Mesenchymal stem cell (in vitro differentiated cells and primary cell): Measurements from ENCODE around the gene SRGAP2B.
"Not testable (repeated sequence)": the region's sequence is repeated elsewhere in the genome, so short reads cannot be mapped to it uniquely, and the experiment has no call there.

Source experiments
- DNase-seq: peaks from one replicate; pipeline ENCODE4 v3.0.0-alpha.2; 2013
- H2AFZ ChIP-seq: one replicate; pipeline ENCODE4 v1.6.1; 2013; ENCODE audit warnings: low read depth, mild to moderate bottlenecking, control low read depth, inconsistent platforms, low read length, moderate library complexity
- H2AK5ac ChIP-seq: 2 replicates; pipeline ENCODE4 v1.6.1; 2013; ENCODE audit warnings: low read length, moderate library complexity, mild to moderate bottlenecking, inconsistent platforms; ENCODE audit not compliant: severe bottlenecking
- H2BK120ac ChIP-seq: one replicate; pipeline ENCODE4 v1.6.1; 2013; ENCODE audit warnings: low read depth, mild to moderate bottlenecking, inconsistent platforms, low read length, moderate library complexity
- H2BK12ac ChIP-seq, 2 experiments: one replicate each; pipeline ENCODE4 v1.6.1; 2013; ENCODE audit warnings: inconsistent platforms in 2 of 2, low read length in 2 of 2, mild to moderate bottlenecking in 2 of 2, moderate library complexity in 2 of 2, control low read depth in 1 of 2
- H2BK15ac ChIP-seq: one replicate; pipeline ENCODE4 v1.6.1; 2013; ENCODE audit warnings: mild to moderate bottlenecking, low read depth, inconsistent platforms; ENCODE audit not compliant: poor library complexity, severe bottlenecking
- H2BK5ac ChIP-seq: 2 replicates; pipeline ENCODE4 v1.6.1; 2013; ENCODE audit warnings: low read depth, mild to moderate bottlenecking, low read length, control low read depth, inconsistent platforms; ENCODE audit not compliant: poor library complexity, severe bottlenecking
- H3K14ac ChIP-seq, 2 experiments: one replicate each; pipeline ENCODE4 v1.6.1; 2013; ENCODE audit warnings: inconsistent platforms in 2 of 2, low read length in 2 of 2, control low read depth in 1 of 2, mild to moderate bottlenecking in 1 of 2, moderate library complexity in 1 of 2
- H3K18ac ChIP-seq, 2 experiments: one replicate each; pipeline ENCODE4 v1.6.1; 2013; ENCODE audit warnings: inconsistent platforms in 2 of 2, low read length in 2 of 2, control low read depth in 1 of 2, low read depth in 1 of 2, mild to moderate bottlenecking in 1 of 2
- H3K23ac ChIP-seq, 2 experiments: one replicate each; pipeline ENCODE4 v1.6.1; 2013; ENCODE audit warnings: inconsistent platforms in 2 of 2, low read length in 2 of 2, mild to moderate bottlenecking in 2 of 2, moderate library complexity in 2 of 2, control low read depth in 1 of 2
- H3K27ac ChIP-seq: 2 replicates; pipeline ENCODE4 v1.5.1; 2013; ENCODE audit warnings: mild to moderate bottlenecking, moderate library complexity, low read length, control low read depth, inconsistent platforms; ENCODE audit not compliant: poor library complexity, severe bottlenecking
- H3K27me3 ChIP-seq, 2 experiments: 2 replicates each; pipeline versions ENCODE4 v1.6.1 to v1.7.0; 2013; ENCODE audit warnings: low read length in 2 of 2, mild to moderate bottlenecking in 2 of 2, moderate library complexity in 2 of 2, control low read depth in 1 of 2, inconsistent platforms in 1 of 2; ENCODE audit not compliant: control insufficient read depth in 1 of 2, insufficient read depth in 1 of 2
- H3K36me3 ChIP-seq, 2 experiments: 2 replicates each; pipeline versions ENCODE4 v1.6.1 to v1.7.0; 2013; ENCODE audit warnings: low read length in 2 of 2, control low read depth in 1 of 2, inconsistent platforms in 1 of 2, low read depth in 1 of 2, mild to moderate bottlenecking in 1 of 2; ENCODE audit not compliant: insufficient read depth in 2 of 2, control insufficient read depth in 1 of 2
- H3K4ac ChIP-seq, 2 experiments: one replicate each; pipeline ENCODE4 v1.6.1; 2013; ENCODE audit warnings: inconsistent platforms in 2 of 2, low read length in 2 of 2, mild to moderate bottlenecking in 2 of 2, moderate library complexity in 2 of 2, control low read depth in 1 of 2, low read depth in 1 of 2
- H3K4me1 ChIP-seq: 2 replicates; pipeline ENCODE4 v1.6.1; 2013; ENCODE audit warnings: low read depth, low read length, control low read depth; ENCODE audit not compliant: control insufficient read depth, insufficient read depth
- H3K4me2 ChIP-seq: 2 replicates; pipeline ENCODE4 v1.6.1; 2013; ENCODE audit warnings: low read length, mild to moderate bottlenecking, inconsistent platforms; ENCODE audit not compliant: poor library complexity, severe bottlenecking
- H3K4me3 ChIP-seq, 2 experiments: 2 replicates each; pipeline versions ENCODE4 v1.5.1 to v1.7.0; 2013; ENCODE audit warnings: low read length in 2 of 2, mild to moderate bottlenecking in 2 of 2, control low read depth in 1 of 2, low read depth in 1 of 2; ENCODE audit not compliant: insufficient read depth in 1 of 2
- H3K79me1 ChIP-seq: replicated peaks from 2 replicates; pipeline ENCODE4 v1.6.1; 2013; ENCODE audit warnings: mild to moderate bottlenecking, control low read depth, low read length, inconsistent platforms; ENCODE audit not compliant: poor library complexity, severe bottlenecking
- H3K9ac ChIP-seq: 2 replicates; pipeline ENCODE4 v1.7.0; 2013; ENCODE audit warnings: mild to moderate bottlenecking, low read length, moderate library complexity
- H3K9me3 ChIP-seq: 2 replicates; pipeline ENCODE4 v1.7.0; 2013; ENCODE audit warnings: mild to moderate bottlenecking, low read length; ENCODE audit not compliant: control insufficient read depth
- H4K8ac ChIP-seq: one replicate; pipeline ENCODE4 v1.6.1; 2013; ENCODE audit warnings: inconsistent platforms, mild to moderate bottlenecking, low read length, moderate library complexity
- H4K91ac ChIP-seq: one replicate; pipeline ENCODE4 v1.6.1; 2013; ENCODE audit warnings: mild to moderate bottlenecking, low read length, inconsistent platforms
- WGBS: methylation state at CpG from one replicate; pipeline ENCODE4 v1.1.7; 2013; ENCODE audit warnings: mixed read lengths; 5-methylcytosine and 5-hydroxymethylcytosine counted together

Gene SRGAP2B

DNA sequence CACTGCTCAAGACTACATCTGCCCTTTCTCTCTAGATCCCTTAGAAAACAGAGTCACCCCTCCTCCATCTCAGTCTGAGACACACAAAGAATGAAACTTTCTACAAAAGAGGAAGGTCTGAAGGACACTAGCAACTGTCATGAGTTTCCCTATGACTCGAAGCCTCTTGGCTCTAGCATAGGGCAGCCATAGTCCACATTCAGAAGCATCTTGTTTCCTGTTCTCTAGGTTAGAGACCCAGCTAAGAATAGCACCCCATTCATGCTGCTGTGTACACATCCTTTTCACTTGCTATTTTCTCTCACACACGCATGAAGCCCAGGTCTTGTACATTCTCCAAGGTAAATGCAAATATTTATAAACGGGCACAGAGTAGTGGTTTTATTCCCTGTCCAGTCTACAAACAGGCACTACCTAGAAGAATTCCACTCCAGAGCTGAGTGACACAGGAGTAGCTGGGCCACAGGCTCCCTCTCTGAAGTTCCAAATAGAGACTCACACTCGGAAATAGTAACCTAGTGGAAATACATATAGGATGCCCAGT is 39.8 kb downstream of the SRGAP2B start:
- not testable (repeated sequence) for H2BK15ac ChIP-seq, H2BK12ac ChIP-seq, H2BK5ac ChIP-seq, H3K4me2 ChIP-seq, H3K27ac ChIP-seq, H3K18ac ChIP-seq, H3K79me1 ChIP-seq, H2AK5ac ChIP-seq, H2AFZ ChIP-seq, H3K9ac ChIP-seq, H2BK120ac ChIP-seq, H3K4me3 ChIP-seq, H3K14ac ChIP-seq, H3K23ac ChIP-seq, H3K36me3 ChIP-seq, H4K8ac ChIP-seq, H3K27me3 ChIP-seq, H3K4me1 ChIP-seq, H3K9me3 ChIP-seq, H3K4ac ChIP-seq, H4K91ac ChIP-seq, DNase-seq
- no CpG with 5 or more reads among the region's 4 CpGs for WGBS

DNA sequence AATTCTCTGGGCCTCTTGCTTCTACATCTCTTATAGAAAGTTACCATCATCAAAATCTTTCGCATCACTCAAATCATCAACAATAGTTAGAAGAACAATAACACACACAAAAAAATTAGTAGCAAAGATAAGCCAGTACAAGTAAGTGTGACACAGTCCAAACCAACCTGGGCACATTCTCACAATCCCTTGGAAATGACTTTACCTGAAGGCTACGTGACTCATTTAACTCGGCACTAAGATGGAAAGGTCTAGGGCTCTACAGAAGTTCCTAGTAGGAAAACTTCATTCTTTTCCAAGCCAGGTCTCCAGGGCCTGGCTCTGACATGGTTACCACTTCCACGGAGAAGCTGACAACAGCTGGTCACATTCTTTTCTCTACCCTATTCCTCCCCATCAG is 41.7 kb downstream of the SRGAP2B start:
- not testable (repeated sequence) for H3K23ac ChIP-seq, H2BK120ac ChIP-seq, H3K27me3 ChIP-seq, H3K4ac ChIP-seq, H3K27ac ChIP-seq, H3K14ac ChIP-seq, H2BK5ac ChIP-seq, H3K18ac ChIP-seq, H2AFZ ChIP-seq, H4K8ac ChIP-seq, H2AK5ac ChIP-seq, H3K4me1 ChIP-seq, H3K9ac ChIP-seq, H3K9me3 ChIP-seq, H3K79me1 ChIP-seq, H3K4me3 ChIP-seq, H4K91ac ChIP-seq, DNase-seq, H3K36me3 ChIP-seq, H2BK12ac ChIP-seq, H3K4me2 ChIP-seq, H2BK15ac ChIP-seq
- WGBS, result no CpG with 5 or more reads among the region's 4 CpGs

DNA sequence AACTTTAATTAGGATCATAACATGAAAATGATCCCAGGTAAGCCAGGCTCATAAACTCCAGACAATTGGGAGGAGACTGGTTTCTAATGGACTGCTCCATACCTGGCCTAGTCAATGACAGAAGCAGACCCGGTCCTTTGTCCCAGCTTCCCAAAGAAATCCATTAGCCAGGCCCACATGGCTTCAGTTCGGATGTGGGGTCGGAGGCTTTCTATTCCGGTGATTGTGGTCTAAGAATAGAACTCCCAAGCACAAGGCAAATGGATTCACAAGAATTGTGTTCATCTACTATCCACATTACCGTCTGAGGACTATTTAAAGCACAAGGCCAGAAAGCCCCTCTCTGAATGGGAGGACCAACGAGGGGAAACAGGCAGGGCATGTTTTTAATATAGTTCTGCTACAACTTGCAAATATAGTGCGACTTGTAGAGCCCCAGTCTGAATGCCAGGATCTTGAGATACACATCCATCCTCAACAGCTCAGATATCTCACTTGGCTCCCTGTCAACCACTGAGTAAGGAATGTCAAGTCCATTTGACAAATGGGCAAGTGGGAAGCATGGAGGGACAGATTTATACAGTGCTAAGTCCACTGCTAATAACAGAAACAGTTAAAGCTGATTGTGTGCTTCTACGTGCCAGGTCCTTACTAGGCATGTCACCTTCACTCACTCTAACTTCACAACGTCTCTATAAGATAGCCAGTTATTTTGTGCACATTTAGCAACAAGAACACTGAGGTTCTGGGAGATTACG is 42.9 kb downstream of the SRGAP2B start:
- not testable (repeated sequence) for H2BK15ac ChIP-seq, DNase-seq, H3K4me2 ChIP-seq, H3K9ac ChIP-seq, H3K4ac ChIP-seq, H2BK5ac ChIP-seq, H3K4me1 ChIP-seq, H3K79me1 ChIP-seq, H2BK12ac ChIP-seq, H4K8ac ChIP-seq, H2AFZ ChIP-seq, H3K36me3 ChIP-seq, H4K91ac ChIP-seq, H2AK5ac ChIP-seq, H3K27me3 ChIP-seq, H3K14ac ChIP-seq, H3K23ac ChIP-seq, H3K27ac ChIP-seq, H3K9me3 ChIP-seq, H3K18ac ChIP-seq, H3K4me3 ChIP-seq, H2BK120ac ChIP-seq
- no CpG with 5 or more reads among the region's 10 CpGs for WGBS

GRCh38 chr1:145048181-145048856 is 46.8 kb downstream of the SRGAP2B start:
- not testable (repeated sequence) for H3K23ac ChIP-seq, H3K14ac ChIP-seq, H3K18ac ChIP-seq, H3K27me3 ChIP-seq, H2BK5ac ChIP-seq, DNase-seq, H2BK15ac ChIP-seq, H2AK5ac ChIP-seq, H3K36me3 ChIP-seq, H2BK120ac ChIP-seq, H2BK12ac ChIP-seq, H3K4me2 ChIP-seq, H3K4me3 ChIP-seq, H4K8ac ChIP-seq, H3K79me1 ChIP-seq, H3K9ac ChIP-seq, H4K91ac ChIP-seq, H2AFZ ChIP-seq, H3K4ac ChIP-seq, H3K9me3 ChIP-seq, H3K4me1 ChIP-seq, H3K27ac ChIP-seq
- WGBS, result no CpG with 5 or more reads among the region's 6 CpGs
